Esophagus (tissue), 2 donors: ENCODE measurements around the gene FRZB. TPM values are rescaled to one million over a fixed set of nuclear protein-coding genes. Genes with fewer than 3 reads are reported as not detected.

ENCODE experiments used
- H3K27ac ChIP-seq, 2 donors: one replicate each; pipeline ENCODE4 v1.5.1; 2013; ENCODE audit warnings: low read depth in 2 of 2, mild to moderate bottlenecking in 2 of 2, inconsistent platforms in 1 of 2, low read length in 1 of 2, moderate library complexity in 1 of 2
- H3K27me3 ChIP-seq, 2 donors: one replicate each; pipeline ENCODE4 v1.6.1; 2013; ENCODE audit warnings: low read length in 2 of 2, control low read depth in 1 of 2, mild to moderate bottlenecking in 1 of 2; ENCODE audit not compliant: insufficient read depth in 2 of 2, control insufficient read depth in 1 of 2
- H3K36me3 ChIP-seq, 2 donors: one replicate each; pipeline ENCODE4 v1.6.1; 2013; ENCODE audit warnings: low read length in 1 of 2; ENCODE audit not compliant: control insufficient read depth in 2 of 2, insufficient read depth in 2 of 2
- H3K4me1 ChIP-seq, 2 donors: one replicate each; pipeline ENCODE4 v1.6.1; 2013; ENCODE audit warnings: low read length in 1 of 2; ENCODE audit not compliant: control insufficient read depth in 2 of 2, insufficient read depth in 2 of 2
- H3K4me3 ChIP-seq, 2 donors: one replicate each; pipeline ENCODE4 v1.5.1; 2013; ENCODE audit warnings: low read length in 2 of 2, mild to moderate bottlenecking in 2 of 2, low read depth in 1 of 2, moderate library complexity in 1 of 2
- H3K9me3 ChIP-seq, 2 donors: one replicate each; pipeline ENCODE4 v1.6.1; 2013; ENCODE audit warnings: mild to moderate bottlenecking in 2 of 2, low read depth in 1 of 2, low read length in 1 of 2, moderate library complexity in 1 of 2; ENCODE audit not compliant: control insufficient read depth in 2 of 2, insufficient read depth in 1 of 2
- WGBS, 2 donors: extraction: QIAGEN DNeasy Blood & Tissue Kit; methylation state at CpG; one replicate each; pipeline ENCODE4 v1.1.7; 2013; 5-methylcytosine and 5-hydroxymethylcytosine counted together
- polyA plus RNA-seq, 2 donors: library from polyadenylated mRNA; stranded (reverse); fragments of 200-250 nt; gene quantifications; one replicate each; pipeline ENCODE4 v1.2.3, GENCODE V29; 2013
- donor health status: healthy with polysubstance abuse.
- donor health status: Bipolar disorder and iron deficiency.

FRZB gene
- polyA plus RNA-seq, 2 donors, result 1.2 to 1.3 TPM

DNA sequence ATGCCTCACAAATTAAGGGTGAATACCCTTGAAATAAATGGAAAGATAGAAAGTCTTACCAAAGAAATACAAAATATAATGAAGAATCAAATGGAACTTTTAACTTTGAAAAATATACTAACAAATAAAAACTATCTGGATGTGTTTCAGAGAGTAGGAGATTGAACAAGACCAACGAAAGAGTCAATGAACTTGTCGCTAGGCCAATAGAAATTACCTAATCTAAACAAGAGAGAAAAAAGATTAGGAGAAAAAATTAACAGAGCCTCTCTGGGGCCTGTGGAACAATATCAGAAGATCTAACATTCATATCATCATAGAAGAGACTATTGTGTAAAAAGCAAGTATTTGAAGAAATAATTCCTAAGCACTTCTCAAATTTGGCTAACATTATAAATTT, 11.1 kb downstream of the FRZB start:
- Histone ChIP-seq H3K36me3 (no peaks in the 10 kb centered on the region), H3K27me3 (no peaks in the 10 kb centered on the region), H3K4me3 (no peak overlapping the region), H3K27ac (no peak overlapping the region), H3K4me1 (no peaks in the 10 kb centered on the region), H3K9me3 (no peaks in the 10 kb centered on the region)
- 78 to 87% methylated on average over 2 of the region's 2 CpGs for WGBS, 2 donors

DNA sequence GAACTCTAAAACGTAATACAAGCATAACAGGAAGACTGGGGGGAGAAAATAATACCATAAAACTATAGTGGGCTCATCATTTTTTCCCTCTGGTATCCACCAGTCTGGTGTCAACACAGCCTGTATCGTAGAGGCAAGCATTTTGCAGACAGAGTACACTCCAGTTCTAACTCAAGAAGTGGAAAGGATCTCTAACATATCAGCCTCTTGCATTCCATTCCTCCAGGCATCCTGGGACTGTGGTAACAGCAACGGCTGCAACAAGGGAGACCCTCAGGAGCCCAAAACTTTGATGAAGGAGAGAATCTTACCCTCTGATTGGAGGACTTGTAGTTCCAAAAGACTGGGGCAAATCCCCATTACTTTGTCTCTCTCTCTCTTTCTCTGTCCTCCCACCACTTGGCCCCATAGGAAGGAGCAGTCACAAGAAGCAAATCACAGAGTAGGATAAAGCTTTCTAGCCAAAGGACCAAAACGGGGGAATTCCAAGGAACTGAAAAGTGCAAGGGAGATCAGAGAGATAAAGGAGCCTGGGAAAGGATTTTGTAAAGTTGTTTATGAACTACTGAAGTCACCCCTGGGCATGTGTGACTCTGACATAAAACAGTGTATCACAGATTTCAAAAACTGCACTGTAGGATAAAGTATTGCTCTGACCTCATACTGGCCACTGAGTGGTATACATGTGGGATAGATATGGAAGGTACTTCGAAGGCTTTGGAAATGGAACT, 11.9 kb downstream of the FRZB start:
- no peaks in the 10 kb centered on the region for H3K4me1 ChIP-seq
- H3K27ac ChIP-seq, result no peak overlapping the region
- H3K27me3 ChIP-seq, result no peaks in the 10 kb centered on the region
- no peak overlapping the region for H3K4me3 ChIP-seq
- H3K9me3 ChIP-seq, result no peaks in the 10 kb centered on the region
- H3K36me3 ChIP-seq, result no peaks in the 10 kb centered on the region
- WGBS, 2 donors, result 67 to 69% methylated on average over 5 of the region's 5 CpGs

- H3K4me1 ChIP-seq, result no peaks in the 10 kb centered on the region
- WGBS, 2 donors, result 30 to 61% methylated on average over 1 of the region's 1 CpG
- no peaks in the 10 kb centered on the region for H3K36me3 ChIP-seq
- no peak overlapping the region for H3K4me3 ChIP-seq
- no peak overlapping the region for H3K27ac ChIP-seq
- H3K9me3 ChIP-seq, result no peaks in the 10 kb centered on the region
- H3K27me3 ChIP-seq, result no peaks in the 10 kb centered on the region
Measured at GRCh38 chr2:182852801-182853200, 13.6 kb downstream of the FRZB start.

DNA sequence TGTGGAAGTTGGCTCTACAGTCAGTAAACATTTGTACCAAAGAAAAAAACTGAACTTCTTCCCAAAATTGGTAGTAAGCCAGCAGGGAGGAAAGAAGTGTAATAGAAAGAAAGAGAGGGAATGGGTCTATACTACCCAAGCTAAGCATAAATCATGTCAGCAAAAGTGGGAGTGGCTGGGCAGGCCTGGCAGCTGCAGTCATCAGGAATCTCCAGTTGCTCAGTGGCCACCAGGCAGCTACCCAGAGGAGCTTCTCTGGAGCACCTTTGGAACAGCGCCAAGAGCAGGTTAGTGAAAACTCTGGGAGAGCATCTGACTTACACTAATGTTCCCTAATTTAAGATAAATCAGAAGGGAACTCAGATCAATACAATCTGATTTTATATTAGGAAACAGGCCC, 14.3 kb downstream of the FRZB start:
- Histone ChIP-seq H3K27ac (no peak overlapping the region), H3K36me3 (no peaks in the 10 kb centered on the region), H3K27me3 (no peaks in the 10 kb centered on the region), H3K9me3 (no peaks in the 10 kb centered on the region), H3K4me3 (no peak overlapping the region), H3K4me1 (no peaks in the 10 kb centered on the region)
- WGBS, 2 donors, result 88 to 100% methylated on average over 1 of the region's 1 CpG

DNA sequence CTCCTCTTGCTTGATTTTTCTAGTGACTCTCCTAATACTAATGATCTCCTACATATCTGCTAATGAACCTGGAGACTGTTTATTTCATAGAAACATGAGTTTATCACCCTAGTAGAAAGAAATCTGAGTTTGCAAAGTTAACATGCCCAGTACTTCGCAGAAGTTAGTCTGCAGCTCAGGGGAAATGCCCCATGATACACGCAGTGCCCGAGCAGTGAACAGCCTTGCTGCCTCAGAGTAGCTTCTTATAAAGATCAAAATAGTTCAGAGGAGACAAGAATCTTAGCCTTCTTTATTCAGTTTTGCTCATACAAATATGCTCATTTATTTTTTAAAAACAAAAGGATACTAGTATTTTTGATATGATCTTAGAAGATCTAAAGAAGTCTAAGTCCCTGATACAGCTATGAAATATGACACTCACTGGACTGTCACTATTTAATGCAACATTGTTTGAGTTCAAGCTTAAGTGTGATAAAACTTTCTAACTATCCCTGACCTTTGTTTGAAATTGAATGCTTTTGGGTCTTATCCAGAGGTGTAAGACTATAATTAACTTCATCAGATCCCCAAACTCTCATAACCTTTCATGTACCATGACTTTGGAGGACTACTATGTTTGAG, 20.5 kb downstream of the FRZB start:
- WGBS, 2 donors, result 59 to 67% methylated on average over 3 of the region's 3 CpGs
- H3K27ac ChIP-seq, result no peak overlapping the region

GRCh38 chr2:182836451-182836850, 30.0 kb downstream of the FRZB start:
- no peaks in the 10 kb centered on the region for H3K9me3 ChIP-seq
- no peak overlapping the region for H3K4me3 ChIP-seq
- no peak overlapping the region for H3K27ac ChIP-seq
- no peaks in the 10 kb centered on the region for H3K36me3 ChIP-seq
- H3K4me1 ChIP-seq, result no peaks in the 10 kb centered on the region
- WGBS, 2 donors, result 59 to 82% methylated on average over 3 of the region's 3 CpGs
- no peaks in the 10 kb centered on the region for H3K27me3 ChIP-seq

More for the DNA sequence above, 20.5 kb downstream of the FRZB start:
- H3K36me3 ChIP-seq, result no peaks in the 10 kb centered on the region
- H3K27me3 ChIP-seq, result no peaks in the 10 kb centered on the region
- H3K4me1 ChIP-seq, result no peaks in the 10 kb centered on the region
- no peak overlapping the region for H3K4me3 ChIP-seq
- no peaks in the 10 kb centered on the region for H3K9me3 ChIP-seq

DNA sequence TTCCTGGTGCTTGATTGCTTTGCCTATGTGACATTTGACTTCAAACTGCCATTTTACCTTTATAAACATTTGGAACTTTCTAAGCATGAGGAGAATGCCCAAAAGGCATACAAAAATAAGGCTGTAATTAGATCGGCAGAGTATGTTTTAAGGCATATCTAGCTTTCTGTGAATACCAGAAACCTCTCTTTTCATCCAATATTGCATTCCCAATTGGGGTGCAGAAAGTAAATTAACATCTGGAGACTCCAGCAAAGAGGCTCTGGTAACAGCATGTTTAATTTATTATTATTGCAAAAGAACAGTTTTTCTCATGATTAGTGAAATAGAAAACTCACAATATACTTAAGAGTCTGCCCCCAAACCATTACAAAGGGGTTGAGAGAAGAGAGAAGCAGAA, 32.1 kb downstream of the FRZB start:
- Histone ChIP-seq H3K9me3 (no peaks in the 10 kb centered on the region), H3K27me3 (no peaks in the 10 kb centered on the region), H3K27ac (no peak overlapping the region), H3K4me3 (no peak overlapping the region), H3K36me3 (no peaks in the 10 kb centered on the region), H3K4me1 (no peaks in the 10 kb centered on the region)
- 74 to 76% methylated on average over 1 of the region's 1 CpG for WGBS, 2 donors

- Histone ChIP-seq H3K27ac (no peak overlapping the region), H3K4me3 (no peak overlapping the region), H3K27me3 (no peaks in the 10 kb centered on the region), H3K4me1 (no peaks in the 10 kb centered on the region), H3K36me3 (no peaks in the 10 kb centered on the region), H3K9me3 (no peaks in the 10 kb centered on the region)
- 85 to 86% methylated on average over 9 of the region's 9 CpGs for WGBS, 2 donors
Measured at GRCh38 chr2:182833084-182833854, 33.2 kb downstream of the FRZB start.

GRCh38 chr2:182831921-182832320, 34.5 kb downstream of the FRZB start:
- H3K36me3 ChIP-seq, result no peaks in the 10 kb centered on the region
- H3K9me3 ChIP-seq, result no peaks in the 10 kb centered on the region
- H3K4me3 ChIP-seq, result no peak overlapping the region
- H3K4me1 ChIP-seq, result no peaks in the 10 kb centered on the region
- WGBS, 2 donors, result 68 to 74% methylated on average over 3 of the region's 3 CpGs
- H3K27me3 ChIP-seq, result no peaks in the 10 kb centered on the region
- no peak overlapping the region for H3K27ac ChIP-seq
